Upper lobe of right lung (tissue), 1 donor: Measurements from ENCODE around the gene PLCB4. TPM values are rescaled to one million over a fixed set of nuclear protein-coding genes. Genes with fewer than 3 reads are reported as not detected.

Experiments used
- ATAC-seq: fragments of 200-7000 bp; cut with Tn5 transposase; one replicate; pipeline ENCODE4 v1.9.1; 2020; ENCODE audit warnings: mild to moderate bottlenecking, moderate library complexity
- DNase-seq: peaks from one replicate; pipeline ENCODE4 v3.0.0-alpha.2; 2020
- H3K27ac ChIP-seq: fragments of 200-600 bp; one replicate; pipeline ENCODE4 v1.8.0; 2022
- H3K27me3 ChIP-seq: fragments of 200-600 bp; one replicate; pipeline ENCODE4 v1.8.0; 2022; ENCODE audit warnings: mild to moderate bottlenecking
- H3K36me3 ChIP-seq: fragments of 200-600 bp; one replicate; pipeline ENCODE4 v1.8.0; 2022
- H3K4me1 ChIP-seq: fragments of 200-600 bp; one replicate; pipeline ENCODE4 v1.8.0; 2022
- H3K4me3 ChIP-seq: fragments of 200-600 bp; one replicate; pipeline ENCODE4 v1.8.0; 2022; ENCODE audit warnings: mild to moderate bottlenecking
- H3K9me3 ChIP-seq: fragments of 200-600 bp; one replicate; pipeline ENCODE4 v1.8.0; 2022
- CTCF ChIP-seq: fragments of 200-600 bp; IDR thresholded peaks from one replicate; pipeline ENCODE4 v1.8.0; 2022; ENCODE audit warnings: antibody characterized with exemption
- intact Hi-C: fragments of 100-400 bp; cut with DNase I; formaldehyde crosslinking; loops from one replicate; pipeline ENCODE4 v1.11.0; 2022
- total RNA-seq: library from RNA; stranded (reverse); fragmentation: NEBNext Ultra II Directional; extraction: Animal tissue kit (Norgen Biotek cat#: 25700); gene quantifications from one replicate; pipeline ENCODE4 v1.2.1, GENCODE V29; 2021
- donor health status: DM: no; HTN: yes; CAD: no; lungs with severe emphysema.

Gene PLCB4
- total RNA-seq, 1 donor from 2014 or later, result 7.9 TPM

- ATAC-seq (no peak), DNase-seq (no peak)
- Histone ChIP-seq H3K9me3 (no peaks in the 10 kb centered on the region), H3K36me3 (no peaks in the 10 kb centered on the region), H3K27ac (no peak overlapping the region), H3K27me3 (no peaks in the 10 kb centered on the region), H3K4me3 (no peak overlapping the region), H3K4me1 (peaks cover 8% of the 10 kb centered on the region)
- intact Hi-C loops, result no loop called here
- TF ChIP-seq CTCF, result no peak
Measured at GRCh38 chr20:9349249-9349648, 280.4 kb downstream of the PLCB4 start.

- ATAC-seq (no peak), DNase-seq (no peak)
- H3K27ac ChIP-seq, result no peak overlapping the region
- H3K9me3 ChIP-seq, result no peaks in the 10 kb centered on the region
- no peaks in the 10 kb centered on the region for H3K36me3 ChIP-seq
- intact Hi-C loops, result no loop called here
- H3K4me3 ChIP-seq, result no peak overlapping the region
- no peaks in the 10 kb centered on the region for H3K27me3 ChIP-seq
- H3K4me1 ChIP-seq, result no peaks in the 10 kb centered on the region
- TF ChIP-seq CTCF, result no peak
Measured at GRCh38 chr20:9352739-9353138, 283.9 kb downstream of the PLCB4 start.

GRCh38 chr20:9353180-9353915 lies 284.5 kb downstream of the PLCB4 start:
- ATAC-seq (no peak), DNase-seq (no peak)
- TF ChIP-seq CTCF, result no peak
- Histone ChIP-seq H3K9me3 (no peaks in the 10 kb centered on the region), H3K36me3 (no peaks in the 10 kb centered on the region), H3K4me1 (no peaks in the 10 kb centered on the region), H3K27me3 (no peaks in the 10 kb centered on the region), H3K4me3 (no peak overlapping the region), H3K27ac (no peak overlapping the region)
- intact Hi-C loops, result no loop called here

GRCh38 chr20:9353916-9354276 lies 285.0 kb downstream of the PLCB4 start:
- Histone ChIP-seq H3K27me3 (no peaks in the 10 kb centered on the region), H3K4me3 (no peak overlapping the region), H3K36me3 (no peaks in the 10 kb centered on the region), H3K27ac (no peak overlapping the region), H3K4me1 (no peaks in the 10 kb centered on the region), H3K9me3 (no peaks in the 10 kb centered on the region)
- no peak for DNase-seq
- no peak for TF ChIP-seq CTCF
- no peak for ATAC-seq
- intact Hi-C loops, result no loop called here

GRCh38 chr20:9354579-9354978 lies 285.7 kb downstream of the PLCB4 start:
- DNase-seq (no peak), ATAC-seq (no peak)
- no peak overlapping the region for H3K27ac ChIP-seq
- no peaks in the 10 kb centered on the region for H3K4me1 ChIP-seq
- H3K27me3 ChIP-seq, result no peaks in the 10 kb centered on the region
- H3K36me3 ChIP-seq, result no peaks in the 10 kb centered on the region
- H3K9me3 ChIP-seq, result no peaks in the 10 kb centered on the region
- intact Hi-C loops, result no loop called here
- no peak for TF ChIP-seq CTCF
- no peak overlapping the region for H3K4me3 ChIP-seq

GRCh38 chr20:9358001-9358400 lies 289.1 kb downstream of the PLCB4 start:
- intact Hi-C loops, result no loop called here
- no peak for TF ChIP-seq CTCF
- ATAC-seq, result no peak

More at GRCh38 chr20:9358001-9358400, 289.1 kb downstream of the PLCB4 start:
- Histone ChIP-seq H3K4me3 (no peak overlapping the region), H3K4me1 (no peaks in the 10 kb centered on the region), H3K27me3 (no peaks in the 10 kb centered on the region), H3K9me3 (no peaks in the 10 kb centered on the region), H3K27ac (no peak overlapping the region), H3K36me3 (no peaks in the 10 kb centered on the region)
- DNase-seq, result no peak
